NCI-H82 (cell line): ENCODE measurements around the gene GASK1A.

Experiments used
- DNase-seq: peaks from one replicate; lab custom pipeline; 2025; lab: John Stamatoyannopoulos, UW

The GASK1A gene

DNA sequence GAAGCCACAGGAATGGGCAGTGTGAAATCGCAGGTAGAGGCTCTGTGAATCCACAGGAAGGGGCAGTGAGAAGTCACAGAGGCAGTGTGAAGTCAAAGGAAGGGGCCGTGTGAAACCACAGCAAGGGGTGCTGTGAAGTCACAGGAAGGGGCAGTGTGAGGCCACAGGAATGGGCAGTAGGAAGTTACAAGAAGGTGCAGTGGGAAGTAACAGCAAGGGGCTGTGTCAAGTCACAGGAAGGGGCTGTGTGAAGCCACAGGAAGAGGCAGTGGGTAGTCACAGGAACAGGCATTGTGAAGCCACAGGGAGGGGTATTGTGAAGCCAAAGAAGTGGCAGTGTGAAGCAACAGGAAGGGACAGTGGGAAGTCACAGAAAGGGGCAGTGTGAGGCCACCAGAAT is 34.1 kb downstream of the GASK1A start:
- no peak for DNase-seq

DNA sequence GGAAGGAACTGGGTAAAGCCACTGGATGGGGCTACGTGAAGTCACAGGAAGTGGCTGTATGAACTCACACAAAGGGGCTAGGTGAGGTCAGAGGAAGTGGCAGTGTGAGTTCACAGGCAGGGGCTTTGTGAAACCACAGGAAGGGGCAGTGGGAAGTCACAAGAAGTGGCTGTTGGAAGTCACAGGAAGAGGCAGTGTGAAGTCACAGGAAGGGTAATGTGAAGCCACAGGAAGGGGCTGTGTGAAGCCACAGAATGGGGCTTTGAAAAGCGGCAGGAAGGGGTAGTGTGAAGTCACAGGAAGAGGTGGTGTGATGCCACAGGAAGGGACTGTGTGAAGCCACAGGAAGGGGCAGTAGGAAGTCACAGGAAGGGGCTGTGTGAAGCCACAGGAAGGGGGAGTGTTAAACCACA is 34.6 kb downstream of the GASK1A start:
- DNase-seq: no peak

- DNase-seq: no peak
Measured at GRCh38 chr3:43014241-43014640, 35.1 kb downstream of the GASK1A start.

DNA sequence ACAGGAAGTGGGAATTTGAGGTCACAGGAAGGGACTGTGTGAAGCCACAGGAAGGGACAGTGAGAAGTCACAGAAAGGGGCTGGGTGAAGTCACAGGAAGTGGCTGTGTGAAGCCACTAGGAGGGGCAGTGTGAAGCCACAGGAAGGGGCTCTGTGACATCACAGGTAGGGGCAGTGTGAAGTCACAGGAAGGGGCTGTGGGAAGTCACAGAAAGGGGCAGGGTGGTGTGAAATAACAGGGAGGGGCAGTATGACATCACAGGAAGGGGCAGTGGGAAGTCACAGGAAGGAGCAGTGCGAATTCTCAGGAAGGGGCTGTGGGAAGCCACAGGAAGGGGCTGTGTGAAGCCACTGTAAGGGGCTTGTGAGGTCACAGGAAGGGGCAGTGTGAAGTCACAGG is 35.8 kb downstream of the GASK1A start:
- no peak for DNase-seq

- no peak for DNase-seq
Measured at GRCh38 chr3:43015572-43015971, 36.5 kb downstream of the GASK1A start.

GRCh38 chr3:43015991-43016865 is 37.1 kb downstream of the GASK1A start:
- DNase-seq: no peak

DNA sequence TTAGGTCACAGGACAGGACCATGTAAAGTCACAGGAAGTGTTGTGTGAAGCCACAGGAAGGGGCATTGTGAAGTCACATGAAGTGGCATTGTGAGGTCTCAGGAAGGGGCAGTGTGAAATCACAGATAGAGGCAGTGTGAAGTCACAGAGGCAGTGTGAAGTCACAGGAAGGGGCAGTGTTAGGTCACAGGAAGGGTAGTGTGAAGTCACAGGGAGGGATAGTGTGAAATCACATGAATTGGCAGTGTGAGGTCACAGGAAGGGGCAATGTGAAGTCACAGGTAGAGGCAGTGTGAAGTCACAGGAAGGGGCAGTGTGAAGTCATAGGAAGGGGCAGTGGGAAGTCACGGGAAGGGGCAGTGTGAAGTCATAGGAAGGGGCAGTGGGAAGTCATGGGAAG is 37.9 kb downstream of the GASK1A start:
- DNase-seq: no peak

DNA sequence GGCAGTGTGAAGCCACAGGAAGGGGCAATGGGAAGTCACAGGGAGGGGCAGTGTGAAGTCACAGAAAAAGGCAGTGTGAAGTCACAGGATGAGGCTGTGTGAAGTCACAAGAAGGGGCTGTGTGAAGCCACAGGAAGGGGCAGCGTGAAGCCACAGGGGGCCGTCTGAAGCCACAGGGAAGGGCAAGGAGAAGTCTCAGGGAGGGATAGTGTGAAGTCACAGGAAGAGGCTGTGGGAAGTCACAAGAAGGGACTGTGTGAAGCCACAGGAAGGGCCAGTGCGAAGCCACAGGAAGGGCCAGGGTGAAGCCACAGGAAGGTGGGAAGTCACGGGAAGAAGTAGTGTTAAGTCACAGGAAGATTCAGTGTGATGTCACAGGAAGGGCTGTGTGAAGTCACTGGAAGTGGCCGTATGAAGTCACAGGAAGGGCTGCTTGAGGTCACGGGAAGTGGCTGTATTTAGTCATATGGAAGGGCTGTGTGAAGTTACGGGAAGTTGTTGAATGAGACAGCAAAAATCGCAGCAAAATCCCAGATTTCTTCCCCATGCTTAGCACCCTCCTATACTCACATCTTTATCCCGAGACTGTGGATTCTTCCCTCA is 38.6 kb downstream of the GASK1A start:
- DNase-seq: no peak

GRCh38 chr3:43018246-43018645 is 39.1 kb downstream of the GASK1A start:
- no peak for DNase-seq

DNA sequence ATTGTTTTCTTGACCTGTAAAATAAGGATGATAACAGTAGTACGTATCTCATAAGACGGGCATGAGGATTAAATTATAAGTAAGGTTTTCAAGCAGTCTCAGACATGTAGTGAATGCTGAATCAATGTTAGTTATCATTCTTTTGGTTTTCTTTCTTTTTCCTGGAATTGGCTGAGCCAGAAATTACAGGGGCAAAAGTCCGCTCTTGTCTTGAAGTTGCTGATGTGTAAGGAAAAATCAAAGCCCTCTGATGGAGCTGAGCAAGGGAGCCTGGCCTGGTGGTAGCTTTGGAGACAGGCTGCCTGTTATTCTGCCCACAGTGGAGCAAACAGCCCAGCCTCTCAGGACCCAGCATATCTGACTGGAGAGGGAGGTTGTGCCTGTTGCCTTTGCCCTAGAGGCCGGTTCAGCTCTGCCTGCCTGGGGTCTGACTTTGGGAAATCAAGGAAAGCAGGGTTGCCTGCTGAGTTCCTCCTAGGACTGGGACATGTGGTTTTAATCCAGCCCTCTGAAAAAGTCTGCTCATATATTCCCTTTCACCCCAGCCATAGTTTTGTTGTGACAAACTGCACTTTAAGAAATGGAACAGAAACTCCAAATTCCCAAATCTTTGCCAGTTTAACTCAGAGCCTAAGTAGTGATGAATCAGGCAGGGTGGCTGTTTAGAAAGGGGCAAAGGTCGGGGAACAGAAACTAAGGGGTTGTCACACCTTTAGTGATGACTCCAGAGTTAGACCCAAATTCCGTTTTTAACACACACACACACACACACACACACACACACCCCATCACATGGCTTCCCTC is 40.1 kb downstream of the GASK1A start:
- no peak for DNase-seq

GRCh38 chr3:43019826-43020225 is 40.7 kb downstream of the GASK1A start:
- no peak for DNase-seq

DNA sequence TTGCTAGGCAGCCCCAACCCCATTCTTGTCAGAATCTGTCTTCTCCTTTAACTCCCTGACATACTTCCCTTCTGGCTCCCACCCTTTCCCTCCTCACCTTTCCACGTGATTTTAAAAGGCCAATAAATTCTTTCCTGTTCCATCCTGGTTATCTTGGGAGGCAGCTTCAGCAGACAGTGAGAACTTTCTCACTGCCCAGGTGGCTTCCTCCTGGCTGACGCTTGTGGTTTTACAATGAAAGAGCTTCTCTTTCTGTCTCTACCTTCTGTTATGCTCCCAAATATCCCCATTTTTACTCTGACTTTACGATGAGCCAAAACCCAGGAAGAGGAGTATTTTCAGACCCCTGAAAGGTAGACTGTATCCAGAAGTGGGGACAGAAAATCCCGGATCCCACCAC is 42.1 kb downstream of the GASK1A start:
- DNase-seq: no peak

- DNase-seq: no peak
Measured at GRCh38 chr3:43022121-43022520, 43.0 kb downstream of the GASK1A start.

DNA sequence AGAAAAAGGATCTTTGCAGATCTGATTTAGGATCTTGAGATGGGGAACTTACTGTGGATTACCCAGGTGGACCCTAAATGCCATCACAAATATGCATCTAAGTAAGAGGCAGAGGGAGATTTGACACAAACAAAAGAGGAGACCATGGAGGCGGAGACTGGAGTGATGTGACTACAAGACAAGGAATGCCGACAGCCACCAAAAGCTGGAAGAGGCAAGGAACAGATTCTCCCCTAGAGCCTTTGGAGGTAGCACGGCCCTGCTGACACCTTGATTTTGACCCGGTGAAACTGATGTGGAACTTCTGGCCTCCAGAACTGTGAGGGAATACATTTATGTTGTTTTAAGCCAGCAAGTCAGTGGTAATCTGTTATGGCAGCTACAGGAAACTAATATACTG is 44.0 kb downstream of the GASK1A start:
- DNase-seq: no peak

DNA sequence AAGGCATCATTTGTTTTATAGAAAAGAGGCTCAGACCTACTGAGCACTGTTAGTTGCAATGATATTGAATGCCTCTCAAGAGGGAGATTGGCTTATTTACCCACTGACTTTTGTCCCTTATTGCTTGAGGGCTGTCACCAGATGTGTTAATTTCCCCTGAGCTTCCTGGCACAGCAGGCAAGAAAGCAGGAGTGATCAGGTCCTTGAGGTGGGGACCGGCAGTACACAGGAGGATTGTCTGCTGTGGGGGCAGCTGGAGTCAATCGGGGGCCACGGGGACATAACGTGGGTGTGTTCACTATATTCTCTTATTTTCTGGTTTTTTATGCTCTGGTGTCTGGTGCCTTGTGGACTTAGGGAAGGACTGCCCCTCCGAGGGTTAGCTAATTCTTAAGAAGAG is 44.6 kb downstream of the GASK1A start:
- DNase-seq: no peak

DNA sequence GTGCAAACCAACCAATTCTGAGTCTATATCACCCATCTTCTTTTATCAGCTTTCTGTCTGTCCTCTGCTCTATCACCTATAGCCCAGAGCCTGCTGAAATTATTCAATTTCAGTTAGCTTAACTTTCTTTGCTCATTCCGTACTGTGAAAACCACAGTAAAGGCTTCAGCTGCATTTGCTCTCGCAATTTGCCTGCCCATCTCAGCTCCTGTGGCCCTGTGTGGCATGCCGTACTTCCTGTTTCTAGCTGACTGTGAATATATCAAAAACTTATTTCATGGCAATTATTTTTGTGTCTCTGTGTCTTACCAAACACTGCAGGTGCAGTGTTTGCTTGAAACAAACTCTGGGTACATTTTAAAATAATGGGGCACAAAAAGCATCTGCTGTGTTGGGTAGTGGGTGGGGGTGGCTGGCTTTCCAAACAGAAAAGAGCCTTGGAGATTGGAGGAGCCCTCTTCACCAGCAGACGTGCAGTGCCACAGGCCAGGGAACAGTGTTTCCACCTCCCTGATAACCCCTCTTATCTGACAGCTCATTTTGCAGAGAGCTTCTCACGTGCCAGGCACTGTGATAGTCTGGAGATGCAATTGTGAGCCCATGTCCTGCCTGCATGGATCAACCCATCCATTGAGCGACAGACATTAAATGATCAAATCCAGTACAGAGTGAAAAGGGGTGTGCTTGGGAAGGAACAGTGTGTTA is 45.2 kb downstream of the GASK1A start:
- no peak for DNase-seq

DNA sequence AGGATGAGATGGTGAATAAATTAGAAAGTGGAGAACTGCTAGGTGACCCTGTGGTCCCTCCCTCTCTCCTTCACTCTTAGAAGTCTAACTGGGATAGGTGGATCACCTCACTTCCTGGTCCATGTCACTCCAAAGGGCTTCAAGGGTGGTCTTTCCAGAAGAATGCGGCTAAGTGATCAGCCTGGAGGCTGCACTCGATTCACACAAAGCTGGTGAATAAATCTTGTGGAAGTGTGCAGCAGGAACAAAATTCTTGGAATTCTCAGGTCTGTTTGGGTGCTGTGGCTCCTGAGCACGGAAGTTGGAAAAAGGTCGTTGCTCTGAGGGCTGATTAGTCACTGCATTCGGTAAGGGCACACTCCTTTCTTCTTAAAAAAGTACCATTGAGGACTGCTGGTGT is 46.3 kb downstream of the GASK1A start:
- no peak for DNase-seq

DNA sequence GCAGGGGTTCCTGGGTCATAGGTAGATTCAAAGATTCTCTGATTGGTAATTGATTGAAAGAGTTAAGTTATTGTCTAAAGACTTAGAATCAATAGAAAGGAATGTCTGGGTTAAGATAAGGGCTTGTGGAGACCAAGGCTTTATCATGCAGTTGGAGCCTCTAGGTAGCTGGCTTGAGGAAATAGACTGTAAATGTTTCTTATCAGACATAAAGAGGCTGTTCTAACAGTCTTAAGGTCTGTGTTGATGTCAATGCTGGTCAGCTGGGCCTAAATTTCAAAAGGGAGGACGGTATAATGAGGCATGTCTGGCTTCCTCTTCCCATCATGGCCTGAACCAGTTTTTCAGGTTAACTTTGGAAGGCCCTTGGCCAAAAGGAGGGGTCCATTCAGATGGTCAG is 48.9 kb downstream of the GASK1A start:
- no peak for DNase-seq

GRCh38 chr3:43028678-43029490 is 49.8 kb downstream of the GASK1A start:
- no peak for DNase-seq

- DNase-seq: no peak
Measured at GRCh38 chr3:43030162-43030935, 51.2 kb downstream of the GASK1A start.

GRCh38 chr3:43031485-43031884 is 52.4 kb downstream of the GASK1A start:
- no peak for DNase-seq
